ENCODE measurements around the gene ABHD17A. TPM values are rescaled to one million over a fixed set of nuclear protein-coding genes. Genes with fewer than 3 reads are reported as not detected.

ABHD17A gene
- total and polyA plus RNA-seq, 9 of the 15 experiments (the other 6 are each of a cell fraction or from before 2014, with no cell fraction given): 0.04 to 135 (median 21.8) TPM; not detected in 1

DNA sequence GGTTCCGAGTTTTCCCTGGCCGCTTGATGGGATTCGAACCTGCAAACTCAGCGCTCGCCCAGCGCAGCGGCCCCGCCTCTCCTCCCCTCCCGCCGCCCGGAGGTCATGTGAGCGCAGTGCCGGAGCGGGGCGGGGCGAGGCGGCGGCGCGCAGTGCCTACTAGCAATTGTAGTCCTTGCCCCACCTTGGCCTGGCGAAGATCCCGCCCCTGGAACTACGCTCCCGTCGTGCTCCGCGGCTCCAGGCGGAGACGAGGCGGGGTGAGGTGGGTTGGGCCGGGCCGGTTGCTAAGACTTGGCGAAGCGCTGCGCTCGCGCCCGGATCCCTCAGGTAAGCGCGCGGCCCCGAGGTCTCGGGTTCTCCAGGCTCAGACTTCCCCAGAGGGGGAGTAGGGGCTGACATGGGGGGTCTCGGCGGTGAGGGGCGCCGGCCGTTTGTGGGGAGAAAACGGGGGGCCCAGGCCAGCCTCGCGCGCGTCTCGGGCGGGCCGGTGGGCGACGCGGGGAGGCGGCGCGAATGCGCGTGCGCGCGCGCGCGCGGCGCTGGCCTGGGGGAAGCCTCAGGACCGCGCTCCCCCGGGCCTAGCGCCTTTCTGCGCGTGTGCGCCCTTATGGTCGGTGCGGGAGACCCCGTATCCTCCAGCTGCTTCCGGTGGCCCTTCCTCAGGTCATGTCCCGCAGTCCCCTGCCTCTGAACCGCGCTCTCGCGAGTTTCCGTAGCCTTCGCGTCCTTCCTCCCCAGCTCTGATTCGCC, 20.0 kb upstream of the ABHD17A start, which contains the start of the genes ADAT3 and SCAMP4 (continued):
- TF ChIP-seq, protein P1, sequence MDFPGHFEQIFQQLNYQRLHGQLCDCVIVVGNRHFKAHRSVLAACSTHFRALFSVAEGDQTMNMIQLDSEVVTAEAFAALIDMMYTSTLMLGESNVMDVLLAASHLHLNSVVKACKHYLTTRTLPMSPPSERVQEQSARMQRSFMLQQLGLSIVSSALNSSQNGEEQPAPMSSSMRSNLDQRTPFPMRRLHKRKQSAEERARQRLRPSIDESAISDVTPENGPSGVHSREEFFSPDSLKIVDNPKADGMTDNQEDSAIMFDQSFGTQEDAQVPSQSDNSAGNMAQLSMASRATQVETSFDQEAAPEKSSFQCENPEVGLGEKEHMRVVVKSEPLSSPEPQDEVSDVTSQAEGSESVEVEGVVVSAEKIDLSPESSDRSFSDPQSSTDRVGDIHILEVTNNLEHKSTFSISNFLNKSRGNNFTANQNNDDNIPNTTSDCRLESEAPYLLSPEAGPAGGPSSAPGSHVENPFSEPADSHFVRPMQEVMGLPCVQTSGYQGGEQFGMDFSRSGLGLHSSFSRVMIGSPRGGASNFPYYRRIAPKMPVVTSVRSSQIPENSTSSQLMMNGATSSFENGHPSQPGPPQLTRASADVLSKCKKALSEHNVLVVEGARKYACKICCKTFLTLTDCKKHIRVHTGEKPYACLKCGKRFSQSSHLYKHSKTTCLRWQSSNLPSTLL (IDR thresholded peaks at IDR 0.05): no peak
- TF ChIP-seq, protein P2, sequence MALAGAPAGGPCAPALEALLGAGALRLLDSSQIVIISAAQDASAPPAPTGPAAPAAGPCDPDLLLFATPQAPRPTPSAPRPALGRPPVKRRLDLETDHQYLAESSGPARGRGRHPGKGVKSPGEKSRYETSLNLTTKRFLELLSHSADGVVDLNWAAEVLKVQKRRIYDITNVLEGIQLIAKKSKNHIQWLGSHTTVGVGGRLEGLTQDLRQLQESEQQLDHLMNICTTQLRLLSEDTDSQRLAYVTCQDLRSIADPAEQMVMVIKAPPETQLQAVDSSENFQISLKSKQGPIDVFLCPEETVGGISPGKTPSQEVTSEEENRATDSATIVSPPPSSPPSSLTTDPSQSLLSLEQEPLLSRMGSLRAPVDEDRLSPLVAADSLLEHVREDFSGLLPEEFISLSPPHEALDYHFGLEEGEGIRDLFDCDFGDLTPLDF (CRISPR knock-in tag; IDR thresholded peaks at IDR 0.05): peak; percentile 78
- TF ChIP-seq EHMT2 (IDR thresholded peaks at IDR 0.05): no peak
- TF ChIP-seq, protein P3, sequence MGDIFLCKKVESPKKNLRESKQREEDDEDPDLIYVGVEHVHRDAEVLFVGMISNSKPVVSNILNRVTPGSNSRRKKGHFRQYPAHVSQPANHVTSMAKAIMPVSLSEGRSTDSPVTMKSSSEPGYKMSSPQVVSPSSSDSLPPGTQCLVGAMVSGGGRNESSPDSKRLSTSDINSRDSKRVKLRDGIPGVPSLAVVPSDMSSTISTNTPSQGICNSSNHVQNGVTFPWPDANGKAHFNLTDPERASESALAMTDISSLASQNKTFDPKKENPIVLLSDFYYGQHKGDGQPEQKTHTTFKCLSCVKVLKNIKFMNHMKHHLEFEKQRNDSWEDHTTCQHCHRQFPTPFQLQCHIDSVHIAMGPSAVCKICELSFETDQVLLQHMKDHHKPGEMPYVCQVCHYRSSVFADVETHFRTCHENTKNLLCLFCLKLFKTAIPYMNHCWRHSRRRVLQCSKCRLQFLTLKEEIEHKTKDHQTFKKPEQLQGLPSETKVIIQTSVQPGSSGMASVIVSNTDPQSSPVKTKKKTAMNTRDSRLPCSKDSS (IDR thresholded peaks at IDR 0.05; ENCODE audit: low read depth, partially characterized antibody): no peak
- 0 out of 2 replicates have a peak, but pooled peaks have one; percentile 20 for TF ChIP-seq SREBF1 (IDR thresholded peaks at IDR 0.05; ENCODE audit: borderline replicate concordance, low read depth, low read length)
- no peak; the same call in 1 of the 2 replicates for TF ChIP-seq NR1H2 (CRISPR knock-in tag; IDR thresholded peaks at IDR 0.05)
- no peak for TF ChIP-seq RFX7 (CRISPR knock-in tag; IDR thresholded peaks at IDR 0.05)
- no peak for TF ChIP-seq LEF1 (IDR thresholded peaks at IDR 0.05)
- no peak for TF ChIP-seq CHD4 (IDR thresholded peaks at IDR 0.05; ENCODE audit: insufficient read depth, insufficient replicate concordance, low read depth, low read length, poor library complexity, severe bottlenecking)
- TF ChIP-seq SAFB2 (IDR thresholded peaks at IDR 0.05; ENCODE audit: borderline replicate concordance, low read depth, low read length, severe bottlenecking): no peak
- no peak for TF ChIP-seq ZC3H4 (CRISPR knock-in tag; IDR thresholded peaks at IDR 0.05; ENCODE audit: borderline replicate concordance)
- TF ChIP-seq NBN (IDR thresholded peaks at IDR 0.05; ENCODE audit: low read depth): no peak
- TF ChIP-seq, protein P4, sequence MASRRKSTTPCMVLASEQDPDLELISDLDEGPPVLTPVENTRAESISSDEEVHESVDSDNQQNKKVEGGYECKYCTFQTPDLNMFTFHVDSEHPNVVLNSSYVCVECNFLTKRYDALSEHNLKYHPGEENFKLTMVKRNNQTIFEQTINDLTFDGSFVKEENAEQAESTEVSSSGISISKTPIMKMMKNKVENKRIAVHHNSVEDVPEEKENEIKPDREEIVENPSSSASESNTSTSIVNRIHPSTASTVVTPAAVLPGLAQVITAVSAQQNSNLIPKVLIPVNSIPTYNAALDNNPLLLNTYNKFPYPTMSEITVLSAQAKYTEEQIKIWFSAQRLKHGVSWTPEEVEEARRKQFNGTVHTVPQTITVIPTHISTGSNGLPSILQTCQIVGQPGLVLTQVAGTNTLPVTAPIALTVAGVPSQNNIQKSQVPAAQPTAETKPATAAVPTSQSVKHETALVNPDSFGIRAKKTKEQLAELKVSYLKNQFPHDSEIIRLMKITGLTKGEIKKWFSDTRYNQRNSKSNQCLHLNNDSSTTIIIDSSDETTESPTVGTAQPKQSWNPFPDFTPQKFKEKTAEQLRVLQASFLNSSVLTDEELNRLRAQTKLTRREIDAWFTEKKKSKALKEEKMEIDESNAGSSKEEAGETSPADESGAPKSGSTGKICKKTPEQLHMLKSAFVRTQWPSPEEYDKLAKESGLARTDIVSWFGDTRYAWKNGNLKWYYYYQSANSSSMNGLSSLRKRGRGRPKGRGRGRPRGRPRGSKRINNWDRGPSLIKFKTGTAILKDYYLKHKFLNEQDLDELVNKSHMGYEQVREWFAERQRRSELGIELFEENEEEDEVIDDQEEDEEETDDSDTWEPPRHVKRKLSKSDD (conservative IDR thresholded peaks at IDR 0.05; ENCODE audit: low read length): no peak
- TF ChIP-seq, protein P5, sequence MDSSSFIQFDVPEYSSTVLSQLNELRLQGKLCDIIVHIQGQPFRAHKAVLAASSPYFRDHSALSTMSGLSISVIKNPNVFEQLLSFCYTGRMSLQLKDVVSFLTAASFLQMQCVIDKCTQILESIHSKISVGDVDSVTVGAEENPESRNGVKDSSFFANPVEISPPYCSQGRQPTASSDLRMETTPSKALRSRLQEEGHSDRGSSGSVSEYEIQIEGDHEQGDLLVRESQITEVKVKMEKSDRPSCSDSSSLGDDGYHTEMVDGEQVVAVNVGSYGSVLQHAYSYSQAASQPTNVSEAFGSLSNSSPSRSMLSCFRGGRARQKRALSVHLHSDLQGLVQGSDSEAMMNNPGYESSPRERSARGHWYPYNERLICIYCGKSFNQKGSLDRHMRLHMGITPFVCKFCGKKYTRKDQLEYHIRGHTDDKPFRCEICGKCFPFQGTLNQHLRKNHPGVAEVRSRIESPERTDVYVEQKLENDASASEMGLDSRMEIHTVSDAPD (CRISPR knock-in tag; IDR thresholded peaks at IDR 0.05): no peak
- no peak for TF ChIP-seq HNRNPL (IDR thresholded peaks at IDR 0.05; ENCODE audit: low read depth, low read length)
- TF ChIP-seq DNMT1 (IDR thresholded peaks at IDR 0.05): no peak

Measured in K562 (cell line).